Measurements from ENCODE around the gene CNTNAP5. TPM values are rescaled to one million over a fixed set of nuclear protein-coding genes. Genes with fewer than 3 reads are reported as not detected.

The CNTNAP5 gene
- total RNA-seq, 2 experiments from 2014 or later, result not detected

GRCh38 chr2:124536591-124536990 is 511.5 kb downstream of the CNTNAP5 start:
- H3K4me3 Mint-ChIP-seq, result no peak overlapping the region
- H3K9me3 Mint-ChIP-seq, result peaks cover 1% of the 10 kb centered on the region
- DNase-seq (no peak), ATAC-seq (no peak)
- no peaks in the 10 kb centered on the region for H3K27me3 Mint-ChIP-seq
- POLR2A ChIA-PET, result no interaction called here
- H3K36me3 Mint-ChIP-seq (ENCODE audit: low read depth), result no peaks in the 10 kb centered on the region
- no peak for TF ChIP-seq CTCF (IDR thresholded peaks at IDR 0.05)
- H3K27ac Mint-ChIP-seq, result no peak overlapping the region
- H3K4me1 Mint-ChIP-seq (ENCODE audit: low read depth), result no peaks in the 10 kb centered on the region
- intact Hi-C loops (cut with micrococcal nuclease), result no loop called here
- CTCF ChIA-PET, result no interaction called here

- POLR2A ChIA-PET, result no interaction called here
- ATAC-seq (no peak), DNase-seq (no peak)
- H3K9me3 Mint-ChIP-seq, result peaks cover 4% of the 10 kb centered on the region
- no peaks in the 10 kb centered on the region for H3K36me3 Mint-ChIP-seq (ENCODE audit: low read depth)
- no peak for TF ChIP-seq CTCF (IDR thresholded peaks at IDR 0.05)
- no peaks in the 10 kb centered on the region for H3K27me3 Mint-ChIP-seq
- intact Hi-C loops (cut with micrococcal nuclease), result no loop called here
- H3K4me1 Mint-ChIP-seq (ENCODE audit: low read depth), result no peaks in the 10 kb centered on the region
- H3K27ac Mint-ChIP-seq, result no peak overlapping the region
- no peak overlapping the region for H3K4me3 Mint-ChIP-seq
- CTCF ChIA-PET, result no interaction called here
These were observed 513.5 kb downstream of the CNTNAP5 start for GRCh38 chr2:124538549-124538948.

- ChIA-PET CTCF (no interaction called here), POLR2A (no interaction called here)
- intact Hi-C loops (cut with micrococcal nuclease), result no loop called here
- Mint-ChIP-seq H3K4me1 (ENCODE audit: low read depth) (no peaks in the 10 kb centered on the region), H3K9me3 (peaks cover 3% of the 10 kb centered on the region), H3K27ac (no peak overlapping the region), H3K27me3 (no peaks in the 10 kb centered on the region), H3K36me3 (ENCODE audit: low read depth) (no peaks in the 10 kb centered on the region), H3K4me3 (no peak overlapping the region)
- DNase-seq, result no peak
- no peak for ATAC-seq
- no peak for TF ChIP-seq CTCF (IDR thresholded peaks at IDR 0.05)
These were observed 515.7 kb downstream of the CNTNAP5 start for GRCh38 chr2:124540805-124541204.

- Mint-ChIP-seq H3K27me3 (no peaks in the 10 kb centered on the region), H3K4me1 (ENCODE audit: low read depth) (no peaks in the 10 kb centered on the region), H3K36me3 (ENCODE audit: low read depth) (no peaks in the 10 kb centered on the region), H3K27ac (no peak overlapping the region), H3K9me3 (peaks cover 5% of the 10 kb centered on the region), H3K4me3 (no peak overlapping the region)
- DNase-seq, result no peak
- POLR2A ChIA-PET, result no interaction called here
- CTCF ChIA-PET, result interaction anchor here (1.2 kb wide), 1 partner anchor 17 kb away, joined by 3 read pairs; no protein-coding TSS in a partner anchor
- intact Hi-C loops (cut with micrococcal nuclease), result no loop called here
- TF ChIP-seq CTCF (IDR thresholded peaks at IDR 0.05), result no peak
- no peak for ATAC-seq
These were observed 518.0 kb downstream of the CNTNAP5 start for GRCh38 chr2:124542932-124543640.

- no peak for ATAC-seq
- Mint-ChIP-seq H3K9me3 (peaks cover 2% of the 10 kb centered on the region), H3K4me1 (ENCODE audit: low read depth) (no peaks in the 10 kb centered on the region), H3K36me3 (ENCODE audit: low read depth) (no peaks in the 10 kb centered on the region), H3K27ac (no peak overlapping the region), H3K4me3 (no peak overlapping the region), H3K27me3 (no peaks in the 10 kb centered on the region)
- TF ChIP-seq CTCF (IDR thresholded peaks at IDR 0.05), result no peak
- POLR2A ChIA-PET, result interaction anchor here (0.6 kb wide), 1 partner anchor 53 kb away, joined by 3 read pairs; no protein-coding TSS in a partner anchor
- DNase-seq, result no peak
- CTCF ChIA-PET, result no interaction called here
- intact Hi-C loops (cut with micrococcal nuclease), result no loop called here
These were observed 522.6 kb downstream of the CNTNAP5 start for GRCh38 chr2:124547700-124548099.

Data from activated CD8-positive, alpha-beta T cell treated with anti-CD3 and anti-CD28 coated beads for 36 hours (primary cell).